ENCODE results near the gene PIK3CG.

PIK3CG gene

GRCh38 chr7:106858618-106859532 is 6.2 kb upstream of the PIK3CG start:
- DNase-seq = no peak

- DNase-seq = no peak
Observed at GRCh38 chr7:106862317-106863089, 2.6 kb upstream of the PIK3CG start.

GRCh38 chr7:106863274-106863997 is 1.6 kb upstream of the PIK3CG start:
- no peak for DNase-seq

GRCh38 chr7:106864298-106865081 is 592 bp upstream of the PIK3CG start:
- no peak for DNase-seq

GRCh38 chr7:106866298-106867281 is 1.5 kb downstream of the PIK3CG start:
- DNase-seq = no peak

- DNase-seq = no peak
Observed at GRCh38 chr7:106867641-106868351, 2.7 kb downstream of the PIK3CG start.

- DNase-seq = no peak
Observed at GRCh38 chr7:106868364-106868763, 3.3 kb downstream of the PIK3CG start.

GRCh38 chr7:106869954-106870353 is 4.9 kb downstream of the PIK3CG start:
- no peak for DNase-seq

GRCh38 chr7:106870528-106870927 is 5.4 kb downstream of the PIK3CG start:
- no peak for DNase-seq

- no peak for DNase-seq
Observed at GRCh38 chr7:106870983-106871410, 5.9 kb downstream of the PIK3CG start.

- DNase-seq = no peak
Observed at GRCh38 chr7:106871793-106872571, 6.9 kb downstream of the PIK3CG start.

- DNase-seq = no peak
Observed at GRCh38 chr7:106872763-106873162, 7.7 kb downstream of the PIK3CG start.

- DNase-seq = no peak
Observed at GRCh38 chr7:106874076-106874475, 9.0 kb downstream of the PIK3CG start.

GRCh38 chr7:106875508-106875907 is 10.4 kb downstream of the PIK3CG start:
- DNase-seq = no peak

GRCh38 chr7:106878748-106879439 is 13.8 kb downstream of the PIK3CG start:
- no peak for DNase-seq

- no peak for DNase-seq
Observed at GRCh38 chr7:106881984-106882383, 16.9 kb downstream of the PIK3CG start.

GRCh38 chr7:106883456-106884026 is 18.5 kb downstream of the PIK3CG start:
- no peak for DNase-seq

GRCh38 chr7:106885652-106886051 is 20.6 kb downstream of the PIK3CG start:
- no peak for DNase-seq

GRCh38 chr7:106887421-106887820 is 22.3 kb downstream of the PIK3CG start:
- DNase-seq = no peak
